B cell (primary cell): Measurements from ENCODE around the gene CR2. TPM values are rescaled to one million over a fixed set of nuclear protein-coding genes. Genes with fewer than 3 reads are reported as not detected.
"Not testable (repeated sequence)": the region's sequence is repeated elsewhere in the genome, so short reads cannot be mapped to it uniquely, and the experiment has no call there.

Experiments
- ATAC-seq: fragments of 200-7000 bp; cut with Tn5 transposase; one replicate; pipeline ENCODE4 v1.10.0; 2021; ENCODE audit warnings: low read depth, mild to moderate bottlenecking, moderate number of reproducible peaks, moderate library complexity
- CTCF ChIA-PET: fragments of 350-600 bp; sonication (Branson Sonifier 250); formaldehyde crosslinking; loops from one replicate; lab custom pipeline; 2021; ENCODE audit warnings: antibody characterized with exemption, inconsistent platforms; lab: Charles Lee
- POLR2A ChIA-PET: fragments of 350-600 bp; sonication (Branson Sonifier 250); formaldehyde crosslinking; loops from one replicate; lab custom pipeline; 2021; ENCODE audit warnings: antibody characterized with exemption; lab: Charles Lee
- DNase-seq: peaks from one replicate; pipeline ENCODE4 v3.0.0; 2013
- H2AFZ ChIP-seq: 2 replicates; pipeline ENCODE4 v1.6.1; 2012; ENCODE audit warnings: mild to moderate bottlenecking, low read depth, low read length; ENCODE audit not compliant: insufficient read depth, poor library complexity, severe bottlenecking
- H3K27ac ChIP-seq, 2 donors: 1 replicate in 1 of 2; 2 replicates in 1 of 2; pipeline ENCODE4 v1.5.1; 2012 to 2013; ENCODE audit warnings: low read length in 2 of 2, mild to moderate bottlenecking in 2 of 2, moderate library complexity in 1 of 2
- H3K27me3 ChIP-seq, 4 experiments: fragments of 200-600 bp in 1 of 4; sonication (generic) in 1 of 4; replicated peaks in 1 of 4; 1 replicate in 2 of 4; 2 replicates in 2 of 4; pipeline versions ENCODE4 v1.6.1 to v1.7.0; 2013 to 2016; ENCODE audit warnings: low read length in 3 of 4, mild to moderate bottlenecking in 2 of 4, mixed read lengths in 1 of 4, moderate library complexity in 1 of 4; ENCODE audit not compliant: insufficient read depth in 4 of 4, control insufficient read depth in 3 of 4; ENCODE audit errors: control extremely low read depth in 1 of 4
- H3K36me3 ChIP-seq, 2 experiments: replicated peaks in 1 of 2; 1 replicate in 1 of 2; 2 replicates in 1 of 2; pipeline versions ENCODE4 v1.6.1 to v1.7.1; 2013; ENCODE audit warnings: low read length in 1 of 2; ENCODE audit not compliant: insufficient read depth in 2 of 2, control insufficient read depth in 1 of 2; ENCODE audit errors: control extremely low read depth in 1 of 2, extremely low read depth in 1 of 2
- H3K4me1 ChIP-seq, 2 donors: fragments of 200-600 bp in 1 of 2; sonication (generic) in 1 of 2; 1 replicate in 1 of 2; 2 replicates in 1 of 2; pipeline versions ENCODE4 v1.5.1 to v1.6.1; 2013 to 2017; ENCODE audit warnings: low read length in 2 of 2; ENCODE audit not compliant: control insufficient read depth in 2 of 2, insufficient read depth in 2 of 2
- H3K4me2 ChIP-seq: replicated peaks from 2 replicates; pipeline ENCODE3; 2012; ENCODE audit warnings: mild to moderate bottlenecking, low read depth, low read length; ENCODE audit not compliant: poor library complexity, severe bottlenecking
- H3K4me3 ChIP-seq, 5 experiments: fragments of 200-600 bp in 1 of 5; sonication (generic) in 1 of 5; 1 replicate in 3 of 5; 2 replicates in 2 of 5; pipeline versions ENCODE4 v1.5.1 to v1.7.0; 2011 to 2016; ENCODE audit warnings: low read length in 4 of 5, mild to moderate bottlenecking in 4 of 5, low read depth in 2 of 5, control low read depth in 1 of 5, moderate library complexity in 1 of 5; ENCODE audit not compliant: insufficient read depth in 1 of 5; ENCODE audit errors: control extremely low read depth in 1 of 5, extremely low read depth in 1 of 5
- H3K79me2 ChIP-seq: fragments of 200-600 bp; sonication (generic); one replicate; pipeline ENCODE4 v1.6.0; 2016; ENCODE audit warnings: low read length; ENCODE audit not compliant: control insufficient read depth, insufficient read depth
- H3K9ac ChIP-seq: fragments of 200-600 bp; sonication (generic); 2 replicates; pipeline ENCODE4 v1.6.1; 2017; ENCODE audit warnings: mild to moderate bottlenecking, low read length, moderate library complexity
- H3K9me3 ChIP-seq, 3 donors: one replicate each; pipeline versions ENCODE4 v1.6.1 to v1.7.1; 2013; ENCODE audit warnings: low read length in 2 of 3; ENCODE audit not compliant: control insufficient read depth in 2 of 3, insufficient read depth in 1 of 3; ENCODE audit errors: control extremely low read depth in 1 of 3
- H4K20me1 ChIP-seq: 2 replicates; pipeline ENCODE4 v1.6.0; 2012; ENCODE audit warnings: mild to moderate bottlenecking, low read length; ENCODE audit not compliant: insufficient read depth, control insufficient read depth, poor library complexity, severe bottlenecking
- H3K27ac Mint-ChIP-seq: one replicate; pipeline ENCODE4 v1.8.0; 2021; ENCODE audit warnings: mixed read lengths
- H3K27me3 Mint-ChIP-seq: one replicate; pipeline ENCODE4 v1.8.0; 2021; ENCODE audit warnings: mixed read lengths
- H3K4me1 Mint-ChIP-seq: one replicate; pipeline ENCODE4 v1.8.0; 2021; ENCODE audit warnings: mixed read lengths
- H3K4me3 Mint-ChIP-seq: one replicate; pipeline ENCODE4 v1.8.0; 2021; ENCODE audit warnings: mixed read lengths
- H3K9me3 Mint-ChIP-seq: one replicate; pipeline ENCODE4 v1.8.0; 2022; ENCODE audit warnings: mixed read lengths; ENCODE audit not compliant: insufficient read depth
- CTCF ChIP-seq: fragments of 200-600 bp; IDR thresholded peaks from one replicate; pipeline ENCODE4 v1.8.0; 2022; ENCODE audit warnings: antibody characterized with exemption, mild to moderate bottlenecking
- EZH2 ChIP-seq: IDR thresholded peaks from 2 replicates; pipeline ENCODE4 v1.6.1; 2012; ENCODE audit warnings: borderline replicate concordance, low read depth, mild to moderate bottlenecking, moderate library complexity, low read length; ENCODE audit not compliant: insufficient read depth, poor library complexity, severe bottlenecking
- WGBS: methylation state at CpG from one replicate; pipeline ENCODE4 v1.1.5; 2013; ENCODE audit warnings: missing lambda C conversion rate; ENCODE audit not compliant: insufficient coverage; 5-methylcytosine and 5-hydroxymethylcytosine counted together
- intact Hi-C: fragments of 100-400 bp; cut with micrococcal nuclease; formaldehyde crosslinking; loops from one replicate; pipeline ENCODE4 v1.10.0; 2022
- polyA plus RNA-seq: library from polyadenylated mRNA; depleted of rRNA; stranded (reverse); fragments of >200 nt; gene quantifications from 2 replicates; pipeline ENCODE4 v1.2.3, GENCODE V29; 2012
- total RNA-seq, 2 donors: library from RNA; stranded (reverse); fragments of 120-200 nt in 1 of 2; gene quantifications; 1 replicate in 1 of 2; 2 replicates in 1 of 2; pipeline versions ENCODE4 v1.2.3 to v1.2.4, GENCODE V29; 2013 to 2022

CR2 gene
- total and polyA plus RNA-seq, 2 donors (not counting 1 experiment from before 2014, with no cell fraction given): 26.0 to 30.5 TPM

- DNase-seq: no peak
- H3K27me3 Mint-ChIP-seq: no peaks in the 10 kb centered on the region
- ATAC-seq: no peak
- Histone ChIP-seq H4K20me1 (no peaks in the 10 kb centered on the region), H3K9ac (no peak overlapping the region), H3K27ac (no peak overlapping the region), H3K4me3 (no peak overlapping the region), H3K4me1 (peaks cover 53 to 59% of the 10 kb centered on the region in 2 donors), H3K27me3 (no peaks in the 10 kb centered on the region), H3K36me3 (no peaks in the 10 kb centered on the region), H3K79me2 (no peaks in the 10 kb centered on the region), H2AFZ (no peak overlapping the region), H3K4me2 (no peak overlapping the region), H3K9me3 (no peaks in the 10 kb centered on the region)
- TF ChIP-seq CTCF: no peak
- no peak for TF ChIP-seq EZH2
- no peaks in the 10 kb centered on the region for H3K9me3 Mint-ChIP-seq
- no peak overlapping the region for H3K27ac Mint-ChIP-seq
- WGBS: no CpG with 5 or more reads among the region's 3 CpGs
- ChIA-PET POLR2A (interaction anchor here (0.7 kb wide), 1 partner anchor 609 kb away, joined by 3 read pairs; no protein-coding TSS in a partner anchor), CTCF (interaction anchor here (0.7 to 1.2 kb wide), 3 partner anchors 9 to 159 kb away, joined by 3 read pairs; partner anchors contain the start of gene CR2)
- intact Hi-C loops: no loop called here
- H3K4me1 Mint-ChIP-seq: peaks cover 73% of the 10 kb centered on the region
- H3K4me3 Mint-ChIP-seq: no peak overlapping the region
These were observed 20.7 kb upstream of the CR2 start for GRCh38 chr1:207433435-207433834.

GRCh38 chr1:207436746-207437145, 17.4 kb upstream of the CR2 start:
- H3K27ac Mint-ChIP-seq, H2AFZ ChIP-seq, H3K79me2 ChIP-seq, H3K9me3 ChIP-seq, H3K9me3 Mint-ChIP-seq, H3K9ac ChIP-seq, H3K4me2 ChIP-seq, intact Hi-C loops, H3K27me3 Mint-ChIP-seq, H4K20me1 ChIP-seq, H3K4me3 Mint-ChIP-seq, POLR2A ChIA-PET, H3K4me3 ChIP-seq, H3K27me3 ChIP-seq, H3K36me3 ChIP-seq, ATAC-seq, H3K27ac ChIP-seq, DNase-seq: not testable (repeated sequence)
- WGBS: 100% methylated on average over 3 of the region's 3 CpGs
- H3K4me1 ChIP-seq: peaks cover 25 to 31% of the 10 kb centered on the region in 2 donors
- CTCF ChIA-PET: interaction anchor here (1.6 kb wide), 1 partner anchor 9 kb away, joined by 4 read pairs; no protein-coding TSS in a partner anchor
- peaks cover 46% of the 10 kb centered on the region for H3K4me1 Mint-ChIP-seq
